ENCODE data around the gene GAP43. TPM values are rescaled to one million over a fixed set of nuclear protein-coding genes. Genes with fewer than 3 reads are reported as not detected.

Gene GAP43
- total and polyA plus RNA-seq, 2 of the 13 experiments (the other 11 are each of a cell fraction or from before 2014, with no cell fraction given) = not detected

- 83% methylated on average over 9 of the region's 9 CpGs for WGBS (ENCODE audit: low lambda C conversion rate)
- ATAC-seq = no peak
- no peak for TF ChIP-seq ZNF180 (CRISPR knock-in tag; IDR thresholded peaks at IDR 0.05; ENCODE audit: borderline replicate concordance, low read depth)
- no peak for TF ChIP-seq LCORL (IDR thresholded peaks at IDR 0.05)
- no peak for TF ChIP-seq LCORL (CRISPR knock-in tag; IDR thresholded peaks at IDR 0.05)
- no peak for TF ChIP-seq SRSF9 (IDR thresholded peaks at IDR 0.05; ENCODE audit: borderline replicate concordance, insufficient read depth, low read depth, low read length, poor library complexity, severe bottlenecking)
- TF ChIP-seq JDP2 (CRISPR knock-in tag; IDR thresholded peaks at IDR 0.05; ENCODE audit: borderline replicate concordance) = no peak
- TF ChIP-seq ZFP37 (CRISPR knock-in tag; IDR thresholded peaks at IDR 0.05; ENCODE audit: borderline replicate concordance) = no peak
- TF ChIP-seq SRSF1 (optimal IDR thresholded peaks at IDR 0.05; ENCODE audit: low read depth, low read length) = no peak
- no peak for TF ChIP-seq REST (IDR thresholded peaks at IDR 0.05; ENCODE audit: borderline replicate concordance in 1 of 2, low read depth in 1 of 2, low read length in 2 of 2)
- Histone ChIP-seq H4K20me1 (ENCODE audit: insufficient read depth, low read length) (no peaks in the 10 kb centered on the region), H3K27ac (ENCODE audit: extremely low read length, insufficient read depth, low read length) (no peak overlapping the region), H3K27me3 (ENCODE audit: control insufficient read depth in 1 of 2, insufficient read depth in 2 of 2, low read length in 2 of 2) (no peaks in the 10 kb centered on the region), H2AFZ (ENCODE audit: low read length) (no peak overlapping the region), H3K9me3 (ENCODE audit: low read length) (no peaks in the 10 kb centered on the region), H3K4me1 (ENCODE audit: insufficient read depth, low read length) (no peaks in the 10 kb centered on the region), H3K9ac (ENCODE audit: insufficient read depth, low read depth, low read length) (no peak overlapping the region), H3K4me3 (replicated peaks in 1 of 3; ENCODE audit: insufficient read depth in 1 of 3, low read depth in 2 of 3, low read length in 3 of 3) (no peak overlapping the region), H3K4me2 (ENCODE audit: low read depth, low read length) (no peak overlapping the region), H3K36me3 (replicated peaks in 1 of 2; ENCODE audit: control insufficient read depth in 1 of 2, insufficient read depth in 2 of 2, low read length in 2 of 2) (no peaks in the 10 kb centered on the region; a peak in 1 of 5 replicates), H3K79me2 (ENCODE audit: insufficient read depth, low read length) (no peaks in the 10 kb centered on the region)
- BruUV-seq (replicated peaks) = no TSS peak
- intact Hi-C loops (cut with micrococcal nuclease; ENCODE audit: unreplicated experiment) = loop anchor here (1.0 to 10.0 kb wide), 6 partner anchors 90 to 1319 kb away; no protein-coding TSS in a partner anchor
- no peak for FAIRE-seq
- DNase-seq (ENCODE audit: low spot score) = no peak
- in situ Hi-C loops (cut with HindIII; ENCODE audit: extremely low pct_ligation_motif_present, low pct_unique_long_range_greater_than_20kb) = loop anchor here (5.0 to 25.0 kb wide), 3 partner anchors 123 to 607 kb away; no protein-coding TSS in a partner anchor
- ChIA-PET POLR2A (no interaction called here), CTCF (ENCODE audit: low intra/inter-chr PET ratio, low total read pairs) (no interaction called here)
Measured at GRCh38 chr3:115693868-115694267, 70.6 kb downstream of the GAP43 start.
